Type B pancreatic cell (in vitro differentiated cells): ENCODE results near the gene LGR6. TPM values are rescaled to one million over a fixed set of nuclear protein-coding genes. Genes with fewer than 3 reads are reported as not detected.

ENCODE experiments used
- DNase-seq: peaks from one replicate; pipeline ENCODE4 v3.0.0; 2021; ENCODE audit warnings: mixed read lengths; ENCODE audit not compliant: unreplicated experiment; ENCODE audit errors: extremely low spot score
- H3K27ac Mint-ChIP-seq: 2 replicates; pipeline ENCODE4 v1.8.0; 2021; ENCODE audit warnings: mild to moderate bottlenecking, mixed read lengths
- H3K27me3 Mint-ChIP-seq: 2 replicates; pipeline ENCODE4 v1.8.0; 2021; ENCODE audit warnings: mixed read lengths
- H3K36me3 Mint-ChIP-seq: 2 replicates; pipeline ENCODE4 v1.8.0; 2021; ENCODE audit warnings: mixed read lengths
- H3K4me1 Mint-ChIP-seq: one replicate; pipeline ENCODE4 v1.8.0; 2021; ENCODE audit warnings: mixed read lengths; ENCODE audit not compliant: unreplicated experiment
- H3K4me3 Mint-ChIP-seq: 2 replicates; pipeline ENCODE4 v1.8.0; 2021; ENCODE audit warnings: mild to moderate bottlenecking, mixed read lengths
- H3K9me3 Mint-ChIP-seq: 2 replicates; pipeline ENCODE4 v1.8.0; 2021; ENCODE audit warnings: mixed read lengths
- CTCF ChIP-seq: fragments of 200-600 bp; sonication (generic); conservative IDR thresholded peaks from 2 replicates; pipeline ENCODE4 v1.5.0; 2021; ENCODE audit warnings: antibody characterized with exemption, mild to moderate bottlenecking
- total RNA-seq: library from RNA; stranded (reverse); gene quantifications from 2 replicates; pipeline ENCODE4 v1.2.1, GENCODE V29; 2021; ENCODE audit warnings: low replicate concordance

LGR6 gene
- total RNA-seq, 1 donor from 2014 or later = 2.8 TPM

GRCh38 chr1:202217951-202218350 lies 24.4 kb downstream of the LGR6 start:
- Mint-ChIP-seq H3K27me3 (peaks cover 71% of the 10 kb centered on the region), H3K9me3 (no peaks in the 10 kb centered on the region), H3K4me1 (peaks cover 21% of the 10 kb centered on the region), H3K27ac (no peak overlapping the region), H3K4me3 (no peak overlapping the region), H3K36me3 (no peaks in the 10 kb centered on the region)
- no peak for TF ChIP-seq CTCF
- DNase-seq = no peak

- no peak for TF ChIP-seq CTCF
- Mint-ChIP-seq H3K36me3 (no peaks in the 10 kb centered on the region), H3K4me1 (peaks cover 19% of the 10 kb centered on the region), H3K4me3 (no peak overlapping the region), H3K9me3 (no peaks in the 10 kb centered on the region), H3K27ac (no peak overlapping the region), H3K27me3 (peaks cover 60% of the 10 kb centered on the region)
- no peak for DNase-seq
Observed at GRCh38 chr1:202220733-202221132, 27.1 kb downstream of the LGR6 start.

GRCh38 chr1:202221911-202222909 lies 28.6 kb downstream of the LGR6 start:
- peaks cover 19% of the 10 kb centered on the region for H3K4me1 Mint-ChIP-seq
- H3K4me3 Mint-ChIP-seq = peak overlapping the region; percentile 25
- H3K27me3 Mint-ChIP-seq = peaks cover 57% of the 10 kb centered on the region
- TF ChIP-seq CTCF = no peak
- H3K9me3 Mint-ChIP-seq = no peaks in the 10 kb centered on the region
- DNase-seq = no peak
- peaks cover 3% of the 10 kb centered on the region for H3K36me3 Mint-ChIP-seq
- H3K27ac Mint-ChIP-seq = peak overlapping the region; percentile 31

GRCh38 chr1:202223121-202223860 lies 29.7 kb downstream of the LGR6 start:
- Mint-ChIP-seq H3K27ac (no peak overlapping the region), H3K36me3 (peaks cover 3% of the 10 kb centered on the region), H3K4me3 (no peak overlapping the region), H3K4me1 (peaks cover 13% of the 10 kb centered on the region), H3K9me3 (no peaks in the 10 kb centered on the region), H3K27me3 (peaks cover 52% of the 10 kb centered on the region)
- TF ChIP-seq CTCF = no peak
- no peak for DNase-seq

GRCh38 chr1:202224453-202224852 lies 30.9 kb downstream of the LGR6 start:
- H3K4me3 Mint-ChIP-seq = no peak overlapping the region
- no peaks in the 10 kb centered on the region for H3K9me3 Mint-ChIP-seq
- peaks cover 13% of the 10 kb centered on the region for H3K4me1 Mint-ChIP-seq
- TF ChIP-seq CTCF = no peak
- H3K27me3 Mint-ChIP-seq = peaks cover 45% of the 10 kb centered on the region
- peaks cover 3% of the 10 kb centered on the region for H3K36me3 Mint-ChIP-seq
- H3K27ac Mint-ChIP-seq = no peak overlapping the region
- DNase-seq = no peak
